ENCODE measurements around the gene DIPK1B.

- no peak for TF ChIP-seq CTCF (IDR thresholded peaks at IDR 0.05)
- TF ChIP-seq POLR2A (IDR thresholded peaks at IDR 0.05) = no peak
These were observed 44.5 kb downstream of the DIPK1B start for GRCh38 chr9:136756836-136757235.
